Medulla oblongata (tissue), 1 donor: ENCODE measurements around the gene TMEM163.
"Not testable (repeated sequence)": the region's sequence is repeated elsewhere in the genome, so short reads cannot be mapped to it uniquely, and the experiment has no call there.

ENCODE experiments used
- DNase-seq: peaks from one replicate; pipeline ENCODE4 v3.0.0-alpha.2; 2015; ENCODE audit errors: extremely low spot score

The TMEM163 gene

GRCh38 chr2:134581877-134582546 is 136.8 kb downstream of the TMEM163 start:
- no peak for DNase-seq

- no peak for DNase-seq
Measured at GRCh38 chr2:134578316-134578715, 140.5 kb downstream of the TMEM163 start.

- no peak for DNase-seq
Measured at GRCh38 chr2:134576478-134576877, 142.3 kb downstream of the TMEM163 start.

- DNase-seq = no peak
Measured at GRCh38 chr2:134575888-134576287, 142.9 kb downstream of the TMEM163 start.

GRCh38 chr2:134574611-134575330 is 144.0 kb downstream of the TMEM163 start:
- no peak for DNase-seq

- no peak for DNase-seq
Measured at GRCh38 chr2:134573724-134574123, 145.1 kb downstream of the TMEM163 start.

- DNase-seq = peak; percentile 70
Measured at GRCh38 chr2:134573085-134573370, 145.8 kb downstream of the TMEM163 start.

GRCh38 chr2:134572314-134573084 is 146.3 kb downstream of the TMEM163 start:
- DNase-seq = no peak

GRCh38 chr2:134570676-134571075 is 148.1 kb downstream of the TMEM163 start:
- no peak for DNase-seq

GRCh38 chr2:134568413-134568812 is 150.4 kb downstream of the TMEM163 start:
- DNase-seq = no peak

- no peak for DNase-seq
Measured at GRCh38 chr2:134567666-134568065, 151.1 kb downstream of the TMEM163 start.

- DNase-seq = not testable (repeated sequence)
Measured at GRCh38 chr2:134564955-134565354, 153.8 kb downstream of the TMEM163 start.

GRCh38 chr2:134564549-134564948 is 154.3 kb downstream of the TMEM163 start:
- no peak for DNase-seq

GRCh38 chr2:134558208-134558830 is 160.5 kb downstream of the TMEM163 start:
- DNase-seq = no peak

- DNase-seq = no peak
Measured at GRCh38 chr2:134555411-134555810, 163.4 kb downstream of the TMEM163 start.

GRCh38 chr2:134553657-134554056 is 165.1 kb downstream of the TMEM163 start:
- no peak for DNase-seq

GRCh38 chr2:134550566-134551164 is 168.1 kb downstream of the TMEM163 start:
- DNase-seq = no peak

GRCh38 chr2:134549104-134549503 is 169.7 kb downstream of the TMEM163 start:
- DNase-seq = no peak

- peak; percentile 78 for DNase-seq
Measured at GRCh38 chr2:134540990-134541389, 177.8 kb downstream of the TMEM163 start.

GRCh38 chr2:134539981-134540380 is 178.8 kb downstream of the TMEM163 start:
- no peak for DNase-seq

- DNase-seq = no peak
Measured at GRCh38 chr2:134537702-134538101, 181.1 kb downstream of the TMEM163 start.

- DNase-seq = no peak
Measured at GRCh38 chr2:134537121-134537520, 181.7 kb downstream of the TMEM163 start.
